Fibroblast of the aortic adventitia (primary cell): ENCODE measurements around the gene SOD2. TPM values are rescaled to one million over a fixed set of nuclear protein-coding genes. Genes with fewer than 3 reads are reported as not detected.
"Not testable (repeated sequence)": the region's sequence is repeated elsewhere in the genome, so short reads cannot be mapped to it uniquely, and the experiment has no call there.

ENCODE experiments used
- DNase-seq: peaks from one replicate; pipeline ENCODE4 v3.0.0-alpha.2; 2010; ENCODE audit warnings: low read depth
- H3K4me3 ChIP-seq: 2 replicates; pipeline ENCODE4 v1.5.1; 2011; ENCODE audit warnings: low read depth, mild to moderate bottlenecking, control low read depth, low read length, moderate library complexity
- total RNA-seq: library from RNA; depleted of rRNA; stranded (reverse); fragments of >200 nt; gene quantifications from 2 replicates; pipeline ENCODE4 v1.2.3, GENCODE V29; 2012; ENCODE audit warnings: low replicate concordance
- TF ChIP-seq, protein P1 (sequence below): IDR thresholded peaks from 2 replicates; pipeline ENCODE4 v1.5.1; 2011; ENCODE audit warnings: mild to moderate bottlenecking, low read length, control low read depth, inconsistent platforms; ENCODE audit not compliant: insufficient read depth

Gene SOD2
- total RNA-seq, 1 donor, result 184 TPM

DNA sequence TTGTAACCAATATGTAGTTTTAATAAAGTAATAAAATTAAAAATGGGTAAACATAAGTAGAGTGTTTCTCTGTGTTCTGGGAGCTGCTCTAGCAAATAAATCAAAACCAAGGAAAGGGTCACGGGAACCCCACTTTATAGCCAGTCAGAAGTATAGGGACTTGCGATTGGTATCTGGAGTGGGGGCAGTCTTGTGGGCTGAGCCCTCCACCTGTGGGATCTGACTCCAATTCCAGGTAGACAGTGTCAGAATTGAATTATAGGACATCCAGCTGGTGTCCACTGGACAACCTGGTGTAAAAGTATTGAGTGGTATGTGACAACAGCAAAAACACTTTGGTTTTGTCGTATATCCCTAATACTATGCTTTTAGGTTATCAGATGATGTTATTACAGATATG is 14.5 kb downstream of the SOD2 start:
- no peak for DNase-seq
- H3K4me3 ChIP-seq, result no peak overlapping the region
- TF ChIP-seq, protein P1, sequence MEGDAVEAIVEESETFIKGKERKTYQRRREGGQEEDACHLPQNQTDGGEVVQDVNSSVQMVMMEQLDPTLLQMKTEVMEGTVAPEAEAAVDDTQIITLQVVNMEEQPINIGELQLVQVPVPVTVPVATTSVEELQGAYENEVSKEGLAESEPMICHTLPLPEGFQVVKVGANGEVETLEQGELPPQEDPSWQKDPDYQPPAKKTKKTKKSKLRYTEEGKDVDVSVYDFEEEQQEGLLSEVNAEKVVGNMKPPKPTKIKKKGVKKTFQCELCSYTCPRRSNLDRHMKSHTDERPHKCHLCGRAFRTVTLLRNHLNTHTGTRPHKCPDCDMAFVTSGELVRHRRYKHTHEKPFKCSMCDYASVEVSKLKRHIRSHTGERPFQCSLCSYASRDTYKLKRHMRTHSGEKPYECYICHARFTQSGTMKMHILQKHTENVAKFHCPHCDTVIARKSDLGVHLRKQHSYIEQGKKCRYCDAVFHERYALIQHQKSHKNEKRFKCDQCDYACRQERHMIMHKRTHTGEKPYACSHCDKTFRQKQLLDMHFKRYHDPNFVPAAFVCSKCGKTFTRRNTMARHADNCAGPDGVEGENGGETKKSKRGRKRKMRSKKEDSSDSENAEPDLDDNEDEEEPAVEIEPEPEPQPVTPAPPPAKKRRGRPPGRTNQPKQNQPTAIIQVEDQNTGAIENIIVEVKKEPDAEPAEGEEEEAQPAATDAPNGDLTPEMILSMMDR, result no peak

DNA sequence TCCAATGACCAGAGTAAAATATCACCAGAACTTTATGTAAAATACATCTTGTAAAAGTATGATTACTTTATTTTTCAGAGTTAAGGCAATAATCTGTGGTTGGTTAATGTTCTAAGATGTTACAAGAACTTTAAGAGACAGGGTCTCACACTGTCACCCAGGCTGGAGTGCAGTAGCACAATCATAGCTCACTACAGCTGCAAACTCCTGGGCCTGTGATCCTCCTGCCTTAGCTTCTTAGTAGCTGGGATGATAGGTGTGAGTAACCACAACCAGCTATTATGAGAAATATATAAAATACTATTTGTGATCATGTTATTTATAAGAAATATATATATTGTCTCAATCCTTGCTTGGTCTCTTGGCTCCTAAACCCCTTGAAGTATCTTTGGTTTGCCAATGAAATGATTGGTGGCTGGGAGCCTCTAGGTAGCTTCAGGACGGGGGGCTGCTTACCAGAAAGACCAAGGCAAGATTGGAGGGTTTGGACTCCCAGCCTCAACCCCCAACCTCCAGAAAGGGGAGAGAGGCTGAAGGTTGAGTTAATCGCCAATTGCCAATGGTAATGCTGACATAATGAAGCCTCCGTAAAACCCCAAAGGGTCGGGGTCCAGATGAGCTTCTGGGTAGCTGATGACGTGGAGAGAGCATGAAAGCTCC is 15.4 kb downstream of the SOD2 start:
- H3K4me3 ChIP-seq, result no peak overlapping the region
- no peak for DNase-seq
- TF ChIP-seq, protein P1, result no peak

DNA sequence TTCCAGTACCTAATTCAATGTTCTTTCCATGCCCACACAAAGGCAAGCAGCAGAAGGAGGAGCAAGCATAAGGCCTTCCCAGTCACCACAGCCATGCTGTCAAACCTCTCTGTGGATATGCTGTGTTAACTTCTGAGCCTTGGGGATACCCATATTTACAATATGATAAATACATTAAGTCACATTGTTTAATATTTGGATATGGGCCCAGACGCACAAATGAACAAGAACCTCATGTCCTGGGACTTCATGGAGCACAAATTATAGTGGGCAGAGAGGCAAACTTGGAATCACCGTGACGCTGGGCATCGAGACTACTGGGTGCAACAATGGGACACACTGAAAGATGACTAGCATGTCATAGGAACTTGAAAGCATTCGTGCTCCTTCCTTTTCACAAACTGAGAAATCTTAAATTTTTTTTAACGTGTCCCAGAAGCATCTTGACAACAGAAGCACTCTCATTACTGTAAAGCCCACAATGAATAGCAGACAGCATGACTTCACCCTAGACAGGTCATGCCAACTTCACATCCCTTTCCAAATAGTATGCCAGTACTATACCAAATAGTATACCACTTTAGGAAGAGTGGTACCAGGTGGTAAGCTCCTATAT is 16.0 kb downstream of the SOD2 start:
- DNase-seq, result peak; percentile 28
- no peak overlapping the region for H3K4me3 ChIP-seq
- TF ChIP-seq, protein P1, result no peak

DNA sequence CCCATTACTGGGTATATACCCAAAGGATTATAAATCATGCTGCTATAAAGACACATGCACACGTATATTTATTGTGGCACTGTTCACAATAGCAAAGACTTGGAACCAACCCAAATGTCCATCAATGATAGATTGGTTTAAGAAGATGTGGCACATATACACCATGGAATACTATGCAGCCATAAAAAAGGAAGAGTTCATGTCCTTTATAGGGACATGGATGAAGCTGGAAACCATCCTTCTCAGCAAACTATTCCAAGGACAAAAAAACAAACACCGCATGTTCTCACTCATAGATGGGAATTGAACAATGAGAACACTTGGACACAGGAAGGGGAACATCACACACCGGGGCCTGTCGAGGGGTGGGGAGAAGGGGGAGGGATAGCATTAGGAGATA is 16.8 kb downstream of the SOD2 start:
- DNase-seq, H3K4me3 ChIP-seq: not testable (repeated sequence)

DNA sequence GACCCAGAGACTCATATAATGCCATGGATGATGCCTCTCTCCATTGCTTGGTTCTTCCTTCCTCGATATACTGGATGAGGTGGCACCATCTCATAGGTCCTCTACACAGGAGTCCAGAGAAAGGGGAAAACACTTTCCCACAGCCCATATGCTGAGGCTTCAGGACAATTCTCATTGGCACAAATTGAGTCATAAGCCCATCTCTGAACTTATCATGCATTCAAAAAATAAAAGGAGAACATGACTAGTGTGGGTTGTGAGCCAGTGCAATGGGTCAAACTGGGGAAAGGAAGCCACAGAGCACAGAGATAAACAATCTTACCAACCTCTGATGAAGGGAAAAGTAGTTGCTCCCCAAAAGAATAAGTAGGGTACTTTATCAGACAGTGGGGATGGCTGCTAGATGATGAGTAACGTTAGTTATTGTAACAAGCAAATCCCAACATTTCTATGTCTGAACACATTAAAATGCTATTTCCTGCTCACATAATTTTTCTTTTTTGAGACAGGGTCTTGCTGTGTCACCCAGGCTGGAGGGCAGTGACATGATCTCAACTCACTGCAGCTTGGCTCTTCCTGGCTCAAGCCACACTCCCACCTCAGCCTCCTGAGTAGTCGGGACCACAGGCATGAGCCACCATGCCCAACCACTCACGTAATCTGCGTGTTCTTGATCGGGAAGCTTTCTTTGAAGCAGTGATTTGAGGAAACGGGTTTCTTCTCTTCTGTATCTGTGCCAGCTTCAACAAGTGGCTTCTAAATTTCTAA is 27.0 kb downstream of the SOD2 start:
- DNase-seq, result no peak
- no peak overlapping the region for H3K4me3 ChIP-seq
- TF ChIP-seq, protein P1, result no peak

DNA sequence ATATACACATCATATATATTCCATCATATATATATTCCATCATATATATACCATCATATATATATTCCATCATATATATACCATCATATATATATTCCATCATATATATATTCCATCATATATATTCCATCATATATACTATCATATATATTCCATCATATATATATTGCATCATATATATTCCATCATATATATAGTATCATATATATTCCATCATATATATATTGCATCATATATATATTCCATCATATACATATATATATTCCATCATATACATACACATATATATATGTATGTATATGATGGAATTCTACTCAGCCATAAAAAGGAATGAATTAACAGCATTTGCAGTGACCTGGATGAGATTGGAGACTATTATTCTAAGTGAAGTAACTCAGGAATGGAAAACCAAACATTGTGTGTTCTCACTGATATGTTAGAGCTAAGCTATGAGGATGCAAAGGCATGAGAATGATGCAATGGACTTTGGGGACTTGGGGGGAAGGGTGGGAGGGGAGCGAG is 29.6 kb downstream of the SOD2 start:
- not testable (repeated sequence) for H3K4me3 ChIP-seq, DNase-seq

DNA sequence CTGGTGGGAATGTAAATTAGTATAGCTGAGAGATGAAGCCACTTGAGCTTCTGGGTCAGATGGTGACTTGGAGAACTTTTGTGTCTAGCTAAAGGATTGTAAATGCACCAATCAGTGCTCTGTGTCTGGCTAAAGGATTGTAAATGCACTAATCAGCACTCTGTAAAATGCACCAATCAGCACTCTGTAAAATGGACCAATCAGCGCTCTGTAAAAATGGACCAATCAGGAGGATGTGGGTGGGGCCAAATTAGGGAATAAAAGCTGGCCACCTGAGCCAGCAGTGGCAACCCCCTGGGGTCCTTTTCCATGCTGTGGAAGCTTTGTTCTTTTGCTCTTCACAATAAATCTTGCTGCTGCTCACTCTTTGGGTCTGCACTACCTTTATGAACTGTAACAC is 31.1 kb downstream of the SOD2 start:
- DNase-seq, H3K4me3 ChIP-seq: not testable (repeated sequence)

DNA sequence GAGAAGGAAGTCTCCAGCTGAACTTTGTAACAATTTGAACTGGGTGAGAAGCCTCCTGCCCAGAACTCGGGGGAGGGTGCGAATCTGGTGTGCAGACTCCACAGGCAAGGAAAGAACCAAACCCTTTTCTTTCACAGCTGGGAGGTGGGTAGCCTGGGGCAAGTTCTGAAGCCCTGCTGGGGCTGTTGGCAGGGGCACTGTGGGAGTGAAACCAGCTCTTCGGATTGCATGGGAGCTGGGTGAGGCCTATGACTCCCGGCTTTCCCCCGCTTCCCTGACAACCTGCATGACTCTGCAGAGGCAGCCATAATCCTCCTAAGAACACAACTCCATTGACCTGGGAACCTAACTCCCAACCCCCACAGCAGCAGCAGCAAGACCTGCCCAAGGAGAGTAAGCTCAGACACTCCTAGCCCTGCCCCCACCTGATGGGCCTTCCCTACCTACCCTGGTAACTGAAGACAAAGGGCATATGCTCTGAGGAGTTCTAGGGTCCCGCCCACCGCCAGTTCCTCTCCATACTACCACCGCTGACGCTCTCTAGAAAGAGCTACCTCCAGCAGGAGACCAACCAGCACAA is 37.5 kb downstream of the SOD2 start:
- no peak overlapping the region for H3K4me3 ChIP-seq
- TF ChIP-seq, protein P1, result no peak

More for the DNA sequence above, 37.5 kb downstream of the SOD2 start:
- no peak for DNase-seq
